SK-N-MC (cell line): ENCODE results near the gene DNASE2.

Source experiments
- DNase-seq: peaks from one replicate; pipeline ENCODE4 v3.0.0-alpha.2; 2011; ENCODE audit warnings: low read depth, low spot score
- H3K27ac ChIP-seq: fragments of 200-600 bp; sonication (generic); 2 replicates; pipeline ENCODE4 v1.5.1; 2016; ENCODE audit warnings: mixed run types
- H3K36me3 ChIP-seq: fragments of 200-600 bp; sonication (generic); 2 replicates; pipeline ENCODE4 v1.6.1; 2017; ENCODE audit warnings: antibody characterized with exemption, low read length, mixed read lengths; ENCODE audit not compliant: insufficient read depth
- H3K4me3 ChIP-seq: fragments of 200-600 bp; sonication (generic); 2 replicates; pipeline ENCODE4 v1.5.1; 2016
- H3K9ac ChIP-seq: fragments of 200-600 bp; sonication (generic); 2 replicates; pipeline ENCODE4 v1.8.0; 2017; ENCODE audit warnings: mixed run types, mixed read lengths; ENCODE audit not compliant: insufficient read length
- H3K9me3 ChIP-seq: fragments of 200-600 bp; sonication (generic); 2 replicates; pipeline ENCODE4 v1.6.1; 2017; ENCODE audit warnings: low read depth, mild to moderate bottlenecking, antibody characterized with exemption, low read length, moderate library complexity, mixed read lengths
- EZH2 ChIP-seq: fragments of 200-600 bp; sonication (generic); IDR thresholded peaks from one replicate; pipeline ENCODE4 v1.6.1; 2017; ENCODE audit warnings: antibody characterized with exemption
- FOXP2 ChIP-seq: optimal IDR thresholded peaks from 2 replicates; pipeline ENCODE3; 2011; ENCODE audit warnings: mild to moderate bottlenecking, moderate library complexity; ENCODE audit not compliant: insufficient read depth; ENCODE audit errors: extremely low read length, control extremely low read depth
- POLR2AphosphoS5 ChIP-seq: IDR thresholded peaks from 2 replicates; pipeline ENCODE4 v1.6.1; 2012; ENCODE audit warnings: mild to moderate bottlenecking, low read depth, low read length, borderline replicate concordance

DNASE2 gene

DNA sequence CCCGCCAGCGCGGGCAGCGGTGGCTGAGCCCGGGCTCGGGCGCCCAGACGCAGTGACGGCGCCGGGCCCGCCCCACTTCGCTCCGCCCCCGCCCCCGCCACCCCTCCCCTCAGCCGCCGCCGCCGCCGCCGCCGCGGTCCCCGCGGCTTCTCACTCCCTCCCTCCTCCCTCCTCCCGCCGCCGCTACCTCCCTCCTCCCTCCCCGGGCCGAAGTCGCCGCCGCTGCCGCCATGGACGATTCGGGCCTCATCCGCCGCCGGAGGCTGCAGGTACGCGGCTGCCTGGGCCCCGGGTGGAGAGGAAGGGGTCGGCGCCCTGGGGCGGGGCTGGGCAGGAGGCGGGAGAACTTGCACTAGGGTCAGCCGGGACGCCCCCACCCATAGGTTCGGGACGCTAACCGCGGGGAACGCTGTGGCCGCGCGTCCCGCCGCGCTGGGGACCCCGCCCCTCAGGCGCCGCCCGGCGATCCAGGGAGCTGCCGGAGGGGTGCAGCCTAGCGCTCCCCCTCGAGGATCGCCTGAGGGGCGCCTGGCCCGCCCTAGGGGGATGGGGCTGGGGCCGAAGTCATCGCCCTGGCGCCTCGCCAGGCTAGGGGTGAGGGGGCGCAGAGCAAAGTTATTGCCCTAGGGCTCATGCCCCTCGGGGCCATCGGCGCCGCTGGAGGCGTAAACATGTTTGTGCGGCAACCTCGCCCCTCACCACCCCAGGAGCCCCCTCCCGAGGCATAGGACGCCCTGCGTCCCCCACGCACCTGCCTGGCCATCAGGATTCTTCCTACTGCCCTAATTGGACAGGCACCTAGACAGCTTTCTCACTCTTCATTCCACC is 47.3 kb downstream of the DNASE2 start:
- no peak overlapping the region for H3K9ac ChIP-seq
- no peaks in the 10 kb centered on the region for H3K36me3 ChIP-seq
- H3K9me3 ChIP-seq: no peaks in the 10 kb centered on the region
- H3K27ac ChIP-seq: no peak overlapping the region
- peak overlapping the region; percentile 80 for H3K4me3 ChIP-seq
- TF ChIP-seq EZH2 (no peak), POLR2AphosphoS5 (no peak), FOXP2 (no peak)
- DNase-seq: no peak

- H3K4me3 ChIP-seq: peak overlapping the region; percentile 37
- H3K9ac ChIP-seq: no peak overlapping the region
- H3K9me3 ChIP-seq: no peaks in the 10 kb centered on the region
- no peaks in the 10 kb centered on the region for H3K36me3 ChIP-seq
- DNase-seq: no peak
- TF ChIP-seq EZH2: no peak
- no peak for TF ChIP-seq FOXP2
- TF ChIP-seq POLR2AphosphoS5: no peak
- H3K27ac ChIP-seq: no peak overlapping the region
Measured at GRCh38 chr19:12833418-12833737, 47.9 kb downstream of the DNASE2 start.

DNA sequence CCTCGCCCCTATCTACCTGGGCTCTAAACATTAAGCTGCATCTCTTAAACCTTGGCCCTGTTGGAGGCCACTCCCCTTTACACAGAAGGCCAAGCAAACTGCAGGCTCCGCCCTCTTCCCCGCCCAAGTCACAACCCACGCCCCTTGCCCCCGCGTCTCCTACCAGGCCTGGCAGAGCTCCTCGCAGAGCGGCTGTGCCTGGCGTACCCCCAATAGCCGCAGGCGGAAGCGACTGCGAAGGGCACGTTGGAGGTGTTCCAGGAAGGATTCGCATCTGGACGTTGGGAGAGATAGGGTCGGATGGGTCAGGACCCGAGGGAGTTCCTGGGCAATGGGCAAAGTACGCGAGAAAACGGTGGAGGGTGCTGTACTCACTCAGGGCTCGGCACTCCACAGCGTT is 52.8 kb downstream of the DNASE2 start:
- Histone ChIP-seq H3K27ac (no peak overlapping the region), H3K36me3 (no peaks in the 10 kb centered on the region), H3K4me3 (peak overlapping the region; percentile 22; the same call in 1 of the 2 replicates), H3K9me3 (no peaks in the 10 kb centered on the region), H3K9ac (no peak overlapping the region)
- TF ChIP-seq POLR2AphosphoS5: no peak
- TF ChIP-seq EZH2: no peak
- TF ChIP-seq FOXP2: no peak
- DNase-seq: no peak

- Histone ChIP-seq H3K27ac (no peak overlapping the region), H3K9me3 (no peaks in the 10 kb centered on the region), H3K9ac (no peak overlapping the region), H3K36me3 (no peaks in the 10 kb centered on the region), H3K4me3 (peak overlapping the region; percentile 63)
- no peak for TF ChIP-seq POLR2AphosphoS5
- TF ChIP-seq EZH2: no peak
- DNase-seq: no peak
Measured at GRCh38 chr19:12825254-12826131, 55.8 kb downstream of the DNASE2 start.
